HEK293 (cell line): ENCODE results near the gene WDR6.

ENCODE experiments used
- CTCF ChIA-PET: fragments of 350-600 bp; formaldehyde crosslinking; extraction: SDS; loops from one replicate; lab custom pipeline; 2021; ENCODE audit warnings: antibody characterized with exemption; lab: Yijun Ruan, JAX
- POLR2A ChIA-PET: fragments of 300-600 bp; formaldehyde crosslinking; extraction: SDS; loops from one replicate; lab custom pipeline; 2020; ENCODE audit warnings: antibody characterized with exemption, inconsistent platforms; lab: Yijun Ruan, JAX
- H3K27ac ChIP-seq: fragments of 200-500 bp; sonication (Bioruptor generic); 2 replicates; pipeline ENCODE4 v1.5.1; 2014; ENCODE audit warnings: low read depth, low read length, control low read depth, inconsistent platforms; ENCODE audit errors: extremely low read depth
- H3K36me3 ChIP-seq, 2 experiments: fragments of 200-500 bp in 1 of 2; sonication (Bioruptor generic) in 1 of 2; 1 replicate in 1 of 2; 2 replicates in 1 of 2; pipeline ENCODE4 v1.5.1; 2014 to 2017; ENCODE audit warnings: inconsistent platforms in 2 of 2, low read length in 2 of 2; ENCODE audit not compliant: control insufficient read depth in 2 of 2, insufficient read depth in 1 of 2
- H3K4me1 ChIP-seq: fragments of 200-500 bp; sonication (Bioruptor generic); 2 replicates; pipeline ENCODE4 v1.5.1; 2014; ENCODE audit warnings: mild to moderate bottlenecking, low read length, inconsistent platforms; ENCODE audit not compliant: control insufficient read depth, insufficient read depth
- H3K4me3 ChIP-seq: 2 replicates; pipeline ENCODE4 v1.5.1; 2011; ENCODE audit warnings: low read depth, mild to moderate bottlenecking, control low read depth, low read length, moderate library complexity
- H3K9me3 ChIP-seq: fragments of 200-500 bp; sonication (Bioruptor generic); 2 replicates; pipeline ENCODE4 v1.5.1; 2014; ENCODE audit warnings: low read depth, low read length, inconsistent platforms; ENCODE audit not compliant: control insufficient read depth, insufficient read depth
- GFI1B ChIP-seq: fragments of 450-650 bp; formaldehyde crosslinking; IDR thresholded peaks from 2 replicates; pipeline ENCODE4 v1.5.1; 2016; ENCODE audit warnings: missing biosample characterization, missing genetic modification characterization
- GLIS2 ChIP-seq: fragments of 450-650 bp; formaldehyde crosslinking; IDR thresholded peaks from 2 replicates; pipeline ENCODE4 v1.5.1; 2016; ENCODE audit warnings: missing biosample characterization, missing genetic modification characterization
- HOXC10 ChIP-seq: sonication (generic); formaldehyde crosslinking; IDR thresholded peaks from 2 replicates; pipeline ENCODE4 v1.8.1; 2023; ENCODE audit warnings: mild to moderate bottlenecking, missing genetic modification reagents
- MZF1 ChIP-seq: fragments of 450-650 bp; formaldehyde crosslinking; IDR thresholded peaks from 2 replicates; pipeline ENCODE4 v1.5.1; 2017; ENCODE audit warnings: missing biosample characterization, missing genetic modification characterization, borderline replicate concordance
- SCRT2 ChIP-seq: fragments of 450-650 bp; formaldehyde crosslinking; IDR thresholded peaks from 2 replicates; pipeline ENCODE4 v1.5.1; 2016; ENCODE audit warnings: missing biosample characterization, missing genetic modification characterization
- ZEB2 ChIP-seq: fragments of 450-650 bp; formaldehyde crosslinking; IDR thresholded peaks from 2 replicates; pipeline ENCODE4 v1.5.1; 2016; ENCODE audit warnings: missing biosample characterization, missing genetic modification characterization
- ZFP69B ChIP-seq: fragments of 450-650 bp; formaldehyde crosslinking; IDR thresholded peaks from 2 replicates; pipeline ENCODE4 v1.5.1; 2016; ENCODE audit warnings: missing biosample characterization, missing genetic modification characterization
- ZNF133 ChIP-seq: fragments of 450-650 bp; formaldehyde crosslinking; IDR thresholded peaks from 2 replicates; pipeline ENCODE4 v1.5.1; 2016; ENCODE audit warnings: missing biosample characterization, missing genetic modification characterization
- ZNF140 ChIP-seq: fragments of 450-650 bp; formaldehyde crosslinking; IDR thresholded peaks from 2 replicates; pipeline ENCODE4 v1.5.1; 2016; ENCODE audit warnings: missing biosample characterization, missing genetic modification characterization
- ZNF169 ChIP-seq: fragments of 450-650 bp; formaldehyde crosslinking; IDR thresholded peaks from 2 replicates; pipeline ENCODE4 v1.5.1; 2016; ENCODE audit warnings: missing biosample characterization, missing genetic modification characterization
- ZNF211 ChIP-seq: fragments of 450-650 bp; formaldehyde crosslinking; IDR thresholded peaks from 2 replicates; pipeline ENCODE4 v1.5.1; 2016; ENCODE audit warnings: low read depth, missing biosample characterization, missing genetic modification characterization
- ZNF23 ChIP-seq: fragments of 450-650 bp; formaldehyde crosslinking; IDR thresholded peaks from 2 replicates; pipeline ENCODE4 v1.5.1; 2016; ENCODE audit warnings: missing biosample characterization, missing genetic modification characterization, borderline replicate concordance
- ZNF433 ChIP-seq: fragments of 450-650 bp; formaldehyde crosslinking; IDR thresholded peaks from 2 replicates; pipeline ENCODE4 v1.5.1; 2016; ENCODE audit warnings: missing biosample characterization, missing genetic modification characterization, low read depth
- ZNF561 ChIP-seq: fragments of 450-650 bp; IDR thresholded peaks from 2 replicates; pipeline ENCODE4 v1.5.1; 2018; ENCODE audit warnings: missing biosample characterization, missing genetic modification characterization, borderline replicate concordance
- ZNF677 ChIP-seq: fragments of 450-650 bp; IDR thresholded peaks from 2 replicates; pipeline ENCODE4 v1.5.0; 2018; ENCODE audit warnings: missing biosample characterization, mild to moderate bottlenecking, missing genetic modification characterization, moderate library complexity
- ZNF707 ChIP-seq: fragments of 450-650 bp; formaldehyde crosslinking; IDR thresholded peaks from 2 replicates; pipeline ENCODE4 v1.5.1; 2016; ENCODE audit warnings: missing biosample characterization, missing genetic modification characterization
- ZNF785 ChIP-seq: fragments of 450-650 bp; formaldehyde crosslinking; IDR thresholded peaks from 2 replicates; pipeline ENCODE4 v1.5.1; 2016; ENCODE audit warnings: missing biosample characterization, missing genetic modification characterization
- TF ChIP-seq, protein P1 (sequence below): fragments of 450-650 bp; formaldehyde crosslinking; IDR thresholded peaks from 2 replicates; pipeline ENCODE4 v1.5.1; 2017; ENCODE audit warnings: missing biosample characterization, missing genetic modification characterization
- TF ChIP-seq, protein P2 (sequence below): fragments of 450-650 bp; formaldehyde crosslinking; IDR thresholded peaks from 2 replicates; pipeline ENCODE4 v1.5.1; 2016; ENCODE audit warnings: missing biosample characterization, missing genetic modification characterization
- TF ChIP-seq, protein P3 (sequence below): fragments of 450-650 bp; formaldehyde crosslinking; IDR thresholded peaks from 2 replicates; pipeline ENCODE4; 2016; ENCODE audit warnings: missing biosample characterization, missing genetic modification characterization
- TF ChIP-seq, protein P4 (sequence below): fragments of 450-650 bp; formaldehyde crosslinking; IDR thresholded peaks from 2 replicates; pipeline ENCODE4 v1.5.1; 2016; ENCODE audit warnings: missing biosample characterization, missing genetic modification characterization

Gene WDR6

DNA sequence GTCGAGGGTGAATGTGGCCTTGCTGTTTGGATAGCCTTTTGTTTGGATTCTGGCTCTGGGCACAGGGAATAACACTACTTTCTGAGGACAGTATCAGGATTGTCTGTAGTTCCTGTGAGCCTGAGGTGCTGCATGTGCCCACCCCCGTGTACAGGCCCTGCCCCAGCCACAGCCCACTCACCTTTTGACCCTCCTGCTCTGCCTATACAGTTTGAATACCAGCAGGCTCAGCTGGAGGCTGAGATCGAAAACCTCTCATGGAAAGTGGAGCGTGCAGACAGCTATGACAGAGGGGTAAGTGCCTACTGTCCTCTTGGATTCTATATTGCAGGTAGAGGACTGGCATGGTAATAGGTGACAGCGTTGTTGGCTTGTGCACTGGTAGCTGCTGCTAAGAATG is 24.5 kb upstream of the WDR6 start:
- ChIA-PET CTCF (no interaction called here), POLR2A (no interaction called here)
- TF ChIP-seq ZNF561 (tag by site-specific recombination) = no peak
- TF ChIP-seq, protein P1, sequence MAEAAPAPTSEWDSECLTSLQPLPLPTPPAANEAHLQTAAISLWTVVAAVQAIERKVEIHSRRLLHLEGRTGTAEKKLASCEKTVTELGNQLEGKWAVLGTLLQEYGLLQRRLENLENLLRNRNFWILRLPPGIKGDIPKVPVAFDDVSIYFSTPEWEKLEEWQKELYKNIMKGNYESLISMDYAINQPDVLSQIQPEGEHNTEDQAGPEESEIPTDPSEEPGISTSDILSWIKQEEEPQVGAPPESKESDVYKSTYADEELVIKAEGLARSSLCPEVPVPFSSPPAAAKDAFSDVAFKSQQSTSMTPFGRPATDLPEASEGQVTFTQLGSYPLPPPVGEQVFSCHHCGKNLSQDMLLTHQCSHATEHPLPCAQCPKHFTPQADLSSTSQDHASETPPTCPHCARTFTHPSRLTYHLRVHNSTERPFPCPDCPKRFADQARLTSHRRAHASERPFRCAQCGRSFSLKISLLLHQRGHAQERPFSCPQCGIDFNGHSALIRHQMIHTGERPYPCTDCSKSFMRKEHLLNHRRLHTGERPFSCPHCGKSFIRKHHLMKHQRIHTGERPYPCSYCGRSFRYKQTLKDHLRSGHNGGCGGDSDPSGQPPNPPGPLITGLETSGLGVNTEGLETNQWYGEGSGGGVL (tag by site-specific recombination) = no peak
- Histone ChIP-seq H3K36me3 (peaks cover 11 to 84% of the 10 kb centered on the region in 2 experiments), H3K4me1 (no peaks in the 10 kb centered on the region), H3K27ac (no peak overlapping the region), H3K9me3 (no peaks in the 10 kb centered on the region), H3K4me3 (no peak overlapping the region)

DNA sequence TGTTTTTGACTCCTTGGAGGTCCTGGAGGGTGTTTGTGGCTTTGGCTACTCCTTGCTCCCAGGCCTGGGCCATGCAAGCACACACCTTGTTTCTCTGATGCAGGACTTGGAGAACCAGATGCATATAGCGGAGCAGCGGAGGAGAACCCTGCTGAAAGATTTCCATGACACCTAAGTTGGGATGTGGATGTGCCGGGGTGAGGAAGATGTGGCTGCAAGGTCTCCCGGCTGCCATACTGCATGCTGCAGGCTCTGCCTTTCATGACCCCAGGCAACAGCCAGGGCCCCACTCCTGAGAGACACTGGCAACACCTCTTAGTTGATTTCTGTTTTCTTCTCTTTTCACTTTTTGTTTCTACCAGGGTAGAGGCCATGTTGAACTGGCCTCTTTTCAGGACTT is 24.1 kb upstream of the WDR6 start:
- CTCF ChIA-PET = no interaction called here
- H3K4me1 ChIP-seq = no peaks in the 10 kb centered on the region
- no peak overlapping the region for H3K27ac ChIP-seq
- no peak overlapping the region for H3K4me3 ChIP-seq
- H3K9me3 ChIP-seq = no peaks in the 10 kb centered on the region
- peaks cover 9 to 80% of the 10 kb centered on the region in 2 experiments for H3K36me3 ChIP-seq
- TF ChIP-seq ZNF785 (tag by site-specific recombination) = no peak
- no peak for TF ChIP-seq ZNF140 (tag by site-specific recombination)
- TF ChIP-seq MZF1 (tag by site-specific recombination) = no peak
- TF ChIP-seq, protein P2, sequence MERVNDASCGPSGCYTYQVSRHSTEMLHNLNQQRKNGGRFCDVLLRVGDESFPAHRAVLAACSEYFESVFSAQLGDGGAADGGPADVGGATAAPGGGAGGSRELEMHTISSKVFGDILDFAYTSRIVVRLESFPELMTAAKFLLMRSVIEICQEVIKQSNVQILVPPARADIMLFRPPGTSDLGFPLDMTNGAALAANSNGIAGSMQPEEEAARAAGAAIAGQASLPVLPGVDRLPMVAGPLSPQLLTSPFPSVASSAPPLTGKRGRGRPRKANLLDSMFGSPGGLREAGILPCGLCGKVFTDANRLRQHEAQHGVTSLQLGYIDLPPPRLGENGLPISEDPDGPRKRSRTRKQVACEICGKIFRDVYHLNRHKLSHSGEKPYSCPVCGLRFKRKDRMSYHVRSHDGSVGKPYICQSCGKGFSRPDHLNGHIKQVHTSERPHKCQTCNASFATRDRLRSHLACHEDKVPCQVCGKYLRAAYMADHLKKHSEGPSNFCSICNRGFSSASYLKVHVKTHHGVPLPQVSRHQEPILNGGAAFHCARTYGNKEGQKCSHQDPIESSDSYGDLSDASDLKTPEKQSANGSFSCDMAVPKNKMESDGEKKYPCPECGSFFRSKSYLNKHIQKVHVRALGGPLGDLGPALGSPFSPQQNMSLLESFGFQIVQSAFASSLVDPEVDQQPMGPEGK = no peak
- no peak for TF ChIP-seq HOXC10
- no peak for TF ChIP-seq ZEB2
- no peak for TF ChIP-seq ZNF677 (tag by site-specific recombination)
- no peak for TF ChIP-seq ZNF23
- TF ChIP-seq, protein P3, sequence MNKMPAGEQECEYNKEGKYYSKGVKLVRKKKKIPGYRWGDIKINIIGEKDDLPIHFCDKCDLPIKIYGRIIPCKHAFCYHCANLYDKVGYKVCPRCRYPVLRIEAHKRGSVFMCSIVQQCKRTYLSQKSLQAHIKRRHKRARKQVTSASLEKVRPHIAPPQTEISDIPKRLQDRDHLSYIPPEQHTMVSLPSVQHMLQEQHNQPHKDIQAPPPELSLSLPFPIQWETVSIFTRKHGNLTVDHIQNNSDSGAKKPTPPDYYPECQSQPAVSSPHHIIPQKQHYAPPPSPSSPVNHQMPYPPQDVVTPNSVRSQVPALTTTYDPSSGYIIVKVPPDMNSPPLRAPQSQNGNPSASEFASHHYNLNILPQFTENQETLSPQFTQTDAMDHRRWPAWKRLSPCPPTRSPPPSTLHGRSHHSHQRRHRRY (tag by site-specific recombination) = no peak
- TF ChIP-seq ZNF707 (tag by site-specific recombination) = no peak
- TF ChIP-seq GLIS2 (tag by site-specific recombination) = no peak
- TF ChIP-seq, protein P4, sequence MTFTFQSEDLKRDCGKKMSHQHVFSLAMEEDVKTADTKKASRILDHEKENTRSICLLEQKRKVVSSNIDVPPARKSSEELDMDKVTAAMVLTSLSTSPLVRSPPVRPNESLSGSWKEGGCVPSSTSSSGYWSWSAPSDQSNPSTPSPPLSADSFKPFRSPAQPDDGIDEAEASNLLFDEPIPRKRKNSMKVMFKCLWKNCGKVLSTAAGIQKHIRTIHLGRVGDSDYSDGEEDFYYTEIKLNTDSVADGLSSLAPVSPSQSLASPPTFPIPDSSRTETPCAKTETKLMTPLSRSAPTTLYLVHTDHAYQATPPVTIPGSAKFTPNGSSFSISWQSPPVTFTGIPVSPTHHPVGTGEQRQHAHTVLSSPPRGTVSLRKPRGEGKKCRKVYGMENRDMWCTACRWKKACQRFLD = no peak
- TF ChIP-seq GFI1B (tag by site-specific recombination) = no peak
- TF ChIP-seq ZNF433 (tag by site-specific recombination) = no peak
- no peak for TF ChIP-seq ZNF169 (tag by site-specific recombination)
- TF ChIP-seq ZFP69B = no peak
- TF ChIP-seq SCRT2 (tag by site-specific recombination) = no peak
- TF ChIP-seq ZNF133 (tag by site-specific recombination) = no peak
- no peak for TF ChIP-seq ZNF211
- TF ChIP-seq, all 188 proteins: peak for 0
- POLR2A ChIA-PET = no interaction called here
